SK-N-MC (cell line): Measurements from ENCODE around the gene CUX1.

Experiments
- DNase-seq: peaks from one replicate; pipeline ENCODE4 v3.0.0-alpha.2; 2011; ENCODE audit warnings: low read depth, low spot score
- H3K27ac ChIP-seq: fragments of 200-600 bp; sonication (generic); 2 replicates; pipeline ENCODE4 v1.5.1; 2016; ENCODE audit warnings: mixed run types
- H3K36me3 ChIP-seq: fragments of 200-600 bp; sonication (generic); 2 replicates; pipeline ENCODE4 v1.6.1; 2017; ENCODE audit warnings: antibody characterized with exemption, low read length, mixed read lengths; ENCODE audit not compliant: insufficient read depth
- H3K4me3 ChIP-seq: fragments of 200-600 bp; sonication (generic); 2 replicates; pipeline ENCODE4 v1.5.1; 2016
- H3K9ac ChIP-seq: fragments of 200-600 bp; sonication (generic); 2 replicates; pipeline ENCODE4 v1.8.0; 2017; ENCODE audit warnings: mixed run types, mixed read lengths; ENCODE audit not compliant: insufficient read length
- H3K9me3 ChIP-seq: fragments of 200-600 bp; sonication (generic); 2 replicates; pipeline ENCODE4 v1.6.1; 2017; ENCODE audit warnings: low read depth, mild to moderate bottlenecking, antibody characterized with exemption, low read length, moderate library complexity, mixed read lengths
- EZH2 ChIP-seq: fragments of 200-600 bp; sonication (generic); IDR thresholded peaks from one replicate; pipeline ENCODE4 v1.6.1; 2017; ENCODE audit warnings: antibody characterized with exemption
- FOXP2 ChIP-seq: optimal IDR thresholded peaks from 2 replicates; pipeline ENCODE3; 2011; ENCODE audit warnings: mild to moderate bottlenecking, moderate library complexity; ENCODE audit not compliant: insufficient read depth; ENCODE audit errors: extremely low read length, control extremely low read depth
- POLR2AphosphoS5 ChIP-seq: IDR thresholded peaks from 2 replicates; pipeline ENCODE4 v1.6.1; 2012; ENCODE audit warnings: mild to moderate bottlenecking, low read depth, low read length, borderline replicate concordance

Gene CUX1

GRCh38 chr7:101956130-101956529, 138.7 kb downstream of the CUX1 start:
- no peak overlapping the region for H3K27ac ChIP-seq

GRCh38 chr7:101957744-101958525, 140.5 kb downstream of the CUX1 start:
- no peak for DNase-seq
- TF ChIP-seq POLR2AphosphoS5: no peak
- TF ChIP-seq EZH2: no peak
- TF ChIP-seq FOXP2: no peak
- H3K9me3 ChIP-seq: no peaks in the 10 kb centered on the region
- H3K9ac ChIP-seq: no peak overlapping the region
- H3K4me3 ChIP-seq: no peak overlapping the region
- no peaks in the 10 kb centered on the region for H3K36me3 ChIP-seq
- H3K27ac ChIP-seq: no peak overlapping the region

More at GRCh38 chr7:101956130-101956529, 138.7 kb downstream of the CUX1 start:
- Histone ChIP-seq H3K4me3 (no peak overlapping the region), H3K36me3 (no peaks in the 10 kb centered on the region), H3K9me3 (no peaks in the 10 kb centered on the region), H3K9ac (no peak overlapping the region)
- TF ChIP-seq POLR2AphosphoS5: no peak
- TF ChIP-seq FOXP2: no peak
- no peak for TF ChIP-seq EZH2
- DNase-seq: no peak

GRCh38 chr7:101959342-101959741, 141.9 kb downstream of the CUX1 start:
- Histone ChIP-seq H3K27ac (no peak overlapping the region), H3K9ac (no peak overlapping the region), H3K4me3 (no peak overlapping the region), H3K36me3 (no peaks in the 10 kb centered on the region), H3K9me3 (no peaks in the 10 kb centered on the region)
- no peak for TF ChIP-seq EZH2
- TF ChIP-seq FOXP2: no peak
- TF ChIP-seq POLR2AphosphoS5: no peak
- no peak for DNase-seq

DNA sequence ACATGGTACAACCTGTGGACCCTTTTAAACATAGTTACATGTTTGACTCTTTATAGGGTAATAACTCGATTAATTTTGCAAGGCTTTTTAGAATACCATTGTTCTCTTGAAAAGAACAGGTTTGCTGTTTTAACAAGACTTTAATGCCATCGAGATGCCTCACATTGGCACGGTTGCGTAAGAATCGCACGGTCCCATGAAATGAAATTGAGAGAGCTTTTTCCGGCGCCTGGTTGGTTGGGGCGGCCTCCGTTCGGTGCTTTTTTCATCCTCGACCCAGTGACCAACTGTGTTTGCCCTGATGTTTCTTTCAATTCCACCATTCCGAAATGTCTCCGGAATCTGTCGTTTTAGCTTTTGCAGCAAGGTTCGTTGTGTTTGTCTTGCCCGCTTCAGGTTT, 142.4 kb downstream of the CUX1 start:
- Histone ChIP-seq H3K9ac (no peak overlapping the region), H3K9me3 (no peaks in the 10 kb centered on the region), H3K36me3 (no peaks in the 10 kb centered on the region), H3K27ac (no peak overlapping the region), H3K4me3 (no peak overlapping the region)
- no peak for DNase-seq
- TF ChIP-seq EZH2 (no peak), POLR2AphosphoS5 (no peak), FOXP2 (no peak)

DNA sequence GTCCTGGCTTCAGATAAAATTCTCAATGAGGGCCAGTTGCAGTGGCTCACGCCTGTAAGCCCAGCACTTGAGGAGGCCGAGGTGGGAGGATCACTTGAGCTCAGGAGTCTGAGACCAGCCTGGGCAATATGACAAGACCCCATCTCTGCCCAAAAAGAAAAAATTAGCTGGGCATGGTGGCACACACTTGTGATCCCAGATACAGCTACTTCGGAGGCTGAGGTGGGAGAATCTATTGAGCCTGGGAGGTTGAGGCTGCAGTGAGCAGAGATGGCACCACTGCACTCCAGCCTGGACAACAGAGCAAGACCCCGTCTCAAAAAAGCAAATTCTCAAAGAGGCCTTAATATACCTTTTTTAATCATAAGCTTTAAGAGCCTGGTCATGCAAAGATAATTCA, 142.9 kb downstream of the CUX1 start:
- no peak overlapping the region for H3K9ac ChIP-seq
- no peak overlapping the region for H3K4me3 ChIP-seq
- H3K36me3 ChIP-seq: no peaks in the 10 kb centered on the region
- no peak for TF ChIP-seq FOXP2
- TF ChIP-seq POLR2AphosphoS5: no peak
- no peak for TF ChIP-seq EZH2
- H3K9me3 ChIP-seq: no peaks in the 10 kb centered on the region
- H3K27ac ChIP-seq: no peak overlapping the region
- DNase-seq: no peak

DNA sequence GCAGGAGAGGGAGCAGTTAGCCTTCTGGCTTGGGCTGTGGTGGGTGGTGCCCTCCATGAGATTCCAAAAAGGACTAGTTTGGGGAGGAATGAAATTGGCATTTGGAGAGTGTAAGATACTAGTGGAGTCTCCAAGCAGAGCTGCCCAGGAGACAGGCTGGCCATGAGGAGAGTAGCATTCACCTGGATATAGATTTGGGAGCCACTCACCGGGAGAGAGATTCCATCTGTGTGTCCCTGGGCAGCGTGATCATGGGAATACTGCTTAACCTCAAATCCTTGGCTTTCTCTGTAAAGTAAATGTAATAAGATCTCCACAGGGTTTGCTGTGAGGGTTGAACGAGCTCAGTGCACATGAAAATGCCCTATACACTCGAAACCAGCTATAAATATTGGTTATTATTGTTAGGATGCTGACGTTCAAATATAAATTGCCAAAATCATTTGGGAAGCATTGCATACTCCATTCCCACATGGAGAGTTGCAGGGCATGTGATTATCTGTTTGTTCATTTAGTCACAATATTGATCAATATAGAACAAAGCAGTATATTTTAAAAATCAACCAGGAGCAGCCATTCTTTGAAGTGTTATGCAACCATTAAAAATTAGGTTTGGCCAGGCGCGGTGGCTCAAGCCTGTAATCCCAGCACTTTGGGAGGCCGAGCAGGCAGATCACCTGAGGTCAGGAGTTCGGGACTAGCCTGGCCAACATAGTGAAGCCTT, 143.7 kb downstream of the CUX1 start:
- Histone ChIP-seq H3K9me3 (no peaks in the 10 kb centered on the region), H3K36me3 (no peaks in the 10 kb centered on the region), H3K27ac (no peak overlapping the region), H3K9ac (no peak overlapping the region), H3K4me3 (no peak overlapping the region)
- TF ChIP-seq EZH2: no peak
- no peak for TF ChIP-seq FOXP2
- TF ChIP-seq POLR2AphosphoS5: no peak
- no peak for DNase-seq

- Histone ChIP-seq H3K27ac (no peak overlapping the region), H3K9ac (no peak overlapping the region), H3K4me3 (no peak overlapping the region), H3K36me3 (no peaks in the 10 kb centered on the region), H3K9me3 (no peaks in the 10 kb centered on the region)
- TF ChIP-seq FOXP2 (no peak), POLR2AphosphoS5 (no peak), EZH2 (no peak)
- no peak for DNase-seq
Measured at GRCh38 chr7:101961811-101962210, 144.4 kb downstream of the CUX1 start.

- no peak overlapping the region for H3K27ac ChIP-seq
- H3K4me3 ChIP-seq: no peak overlapping the region
- H3K36me3 ChIP-seq: no peaks in the 10 kb centered on the region
- H3K9me3 ChIP-seq: no peaks in the 10 kb centered on the region
- DNase-seq: no peak
- TF ChIP-seq POLR2AphosphoS5 (no peak), FOXP2 (no peak), EZH2 (no peak)
- no peak overlapping the region for H3K9ac ChIP-seq
Measured at GRCh38 chr7:101963693-101964092, 146.3 kb downstream of the CUX1 start.
